SU-DHL-6 (cell line): ENCODE measurements around the gene TRIM27.
"Not testable (repeated sequence)": the region's sequence is repeated elsewhere in the genome, so short reads cannot be mapped to it uniquely, and the experiment has no call there.

Experiments
- H2AFZ ChIP-seq: fragments of 200-600 bp; sonication (generic); 2 replicates; pipeline ENCODE4 v1.6.1; 2014; ENCODE audit warnings: low read depth, mild to moderate bottlenecking, moderate library complexity, mixed read lengths, antibody characterized with exemption, low read length; ENCODE audit not compliant: severe bottlenecking
- H3F3A ChIP-seq: fragments of 200-600 bp; shearing (Covaris generic); 2 replicates; pipeline ENCODE4 v1.6.0; 2016; ENCODE audit warnings: antibody characterized with exemption, mild to moderate bottlenecking; ENCODE audit not compliant: insufficient read depth
- H3K27ac ChIP-seq: fragments of 200-600 bp; sonication (generic); 2 replicates; pipeline ENCODE4 v1.5.1; 2016; ENCODE audit warnings: low read depth, mild to moderate bottlenecking, low read length, moderate library complexity, mixed read lengths
- H3K27me3 ChIP-seq: fragments of 200-600 bp; sonication (generic), shearing (Covaris generic); 2 replicates; pipeline ENCODE4 v1.6.0; 2014; ENCODE audit warnings: mild to moderate bottlenecking, low read length
- H3K36me3 ChIP-seq: fragments of 200-600 bp; sonication (generic); 2 replicates; pipeline ENCODE4 v1.6.1; 2014; ENCODE audit warnings: mild to moderate bottlenecking, low read length, mixed read lengths
- H3K4me2 ChIP-seq: fragments of 300-600, 200-600 bp; shearing (Covaris generic), sonication (generic); 2 replicates; pipeline ENCODE4 v1.6.0; 2014; ENCODE audit warnings: low read length, low read depth, mild to moderate bottlenecking; ENCODE audit not compliant: poor library complexity, severe bottlenecking
- H3K4me3 ChIP-seq: fragments of 200-600 bp; sonication (generic); 2 replicates; pipeline ENCODE4 v1.5.1; 2014; ENCODE audit warnings: antibody characterized with exemption, low read length, mild to moderate bottlenecking, mixed read lengths; ENCODE audit not compliant: insufficient read depth, poor library complexity, severe bottlenecking
- H3K79me2 ChIP-seq: fragments of 200-600 bp; sonication (generic); 2 replicates; pipeline ENCODE4 v1.6.1; 2014; ENCODE audit warnings: mild to moderate bottlenecking, low read length, moderate library complexity; ENCODE audit not compliant: insufficient read depth
- H3K9ac ChIP-seq: fragments of 200-600 bp; sonication (generic); 2 replicates; pipeline ENCODE4 v1.7.0; 2014; ENCODE audit warnings: mild to moderate bottlenecking, low read length
- H3K9me2 ChIP-seq: fragments of 200-600 bp; sonication (generic); replicated peaks from 2 replicates; pipeline ENCODE4 v1.6.1; 2014; ENCODE audit warnings: low read length; ENCODE audit not compliant: insufficient read depth
- H3K9me3 ChIP-seq: fragments of 200-600 bp; sonication (generic); 2 replicates; pipeline ENCODE4 v1.6.1; 2014; ENCODE audit warnings: low read length, mixed read lengths; ENCODE audit not compliant: insufficient read depth
- H4K20me1 ChIP-seq: fragments of 200-600 bp; sonication (generic); 2 replicates; pipeline ENCODE4 v1.6.1; 2014; ENCODE audit warnings: low read depth, mild to moderate bottlenecking, antibody characterized with exemption, low read length, moderate library complexity, mixed read lengths
- EZH2phosphoT487 ChIP-seq: fragments of 200-600 bp; sonication (generic), shearing (Covaris generic); conservative IDR thresholded peaks from 2 replicates; pipeline ENCODE4 v1.6.1; 2018; ENCODE audit warnings: mild to moderate bottlenecking, antibody characterized with exemption, low read length, moderate library complexity, mixed read lengths
- TF ChIP-seq, protein P1 (sequence below): fragments of 200-600 bp; sonication (generic); IDR thresholded peaks from one replicate; pipeline ENCODE4 v1.5.1; 2017; ENCODE audit warnings: antibody characterized with exemption, mild to moderate bottlenecking, low read length, moderate library complexity; ENCODE audit not compliant: insufficient read depth, poor library complexity, severe bottlenecking

The TRIM27 gene

DNA sequence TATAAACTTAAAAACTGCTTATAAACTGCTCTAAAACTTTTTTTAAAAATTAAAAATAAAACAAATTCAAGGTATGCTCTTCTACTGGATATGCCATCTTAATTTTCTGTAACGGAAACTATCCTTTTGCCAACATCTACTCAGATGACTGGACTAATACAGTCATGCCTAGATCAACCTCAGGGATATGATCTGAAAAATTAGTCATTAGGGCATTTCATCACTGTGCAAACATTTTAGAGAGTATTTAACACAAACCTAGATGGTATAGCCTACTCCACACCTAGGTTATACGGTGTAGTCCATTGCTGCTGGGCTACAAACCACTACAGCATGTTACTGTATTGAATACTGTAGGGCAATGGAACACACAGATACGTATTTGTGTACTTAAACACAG lies 64.8 kb downstream of the TRIM27 start:
- H3K27ac ChIP-seq: no peak overlapping the region
- no peak overlapping the region for H2AFZ ChIP-seq
- H3F3A ChIP-seq: no peaks in the 10 kb centered on the region
- no peak overlapping the region for H3K4me2 ChIP-seq
- no peaks in the 10 kb centered on the region for H3K79me2 ChIP-seq
- H3K9me2 ChIP-seq: no peaks in the 10 kb centered on the region
- no peaks in the 10 kb centered on the region for H3K36me3 ChIP-seq
- H4K20me1 ChIP-seq: no peaks in the 10 kb centered on the region
- H3K27me3 ChIP-seq: no peaks in the 10 kb centered on the region
- TF ChIP-seq, protein P1, sequence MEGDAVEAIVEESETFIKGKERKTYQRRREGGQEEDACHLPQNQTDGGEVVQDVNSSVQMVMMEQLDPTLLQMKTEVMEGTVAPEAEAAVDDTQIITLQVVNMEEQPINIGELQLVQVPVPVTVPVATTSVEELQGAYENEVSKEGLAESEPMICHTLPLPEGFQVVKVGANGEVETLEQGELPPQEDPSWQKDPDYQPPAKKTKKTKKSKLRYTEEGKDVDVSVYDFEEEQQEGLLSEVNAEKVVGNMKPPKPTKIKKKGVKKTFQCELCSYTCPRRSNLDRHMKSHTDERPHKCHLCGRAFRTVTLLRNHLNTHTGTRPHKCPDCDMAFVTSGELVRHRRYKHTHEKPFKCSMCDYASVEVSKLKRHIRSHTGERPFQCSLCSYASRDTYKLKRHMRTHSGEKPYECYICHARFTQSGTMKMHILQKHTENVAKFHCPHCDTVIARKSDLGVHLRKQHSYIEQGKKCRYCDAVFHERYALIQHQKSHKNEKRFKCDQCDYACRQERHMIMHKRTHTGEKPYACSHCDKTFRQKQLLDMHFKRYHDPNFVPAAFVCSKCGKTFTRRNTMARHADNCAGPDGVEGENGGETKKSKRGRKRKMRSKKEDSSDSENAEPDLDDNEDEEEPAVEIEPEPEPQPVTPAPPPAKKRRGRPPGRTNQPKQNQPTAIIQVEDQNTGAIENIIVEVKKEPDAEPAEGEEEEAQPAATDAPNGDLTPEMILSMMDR: no peak
- H3K4me3 ChIP-seq: no peak overlapping the region
- no peak overlapping the region for H3K9ac ChIP-seq
- no peaks in the 10 kb centered on the region for H3K9me3 ChIP-seq

DNA sequence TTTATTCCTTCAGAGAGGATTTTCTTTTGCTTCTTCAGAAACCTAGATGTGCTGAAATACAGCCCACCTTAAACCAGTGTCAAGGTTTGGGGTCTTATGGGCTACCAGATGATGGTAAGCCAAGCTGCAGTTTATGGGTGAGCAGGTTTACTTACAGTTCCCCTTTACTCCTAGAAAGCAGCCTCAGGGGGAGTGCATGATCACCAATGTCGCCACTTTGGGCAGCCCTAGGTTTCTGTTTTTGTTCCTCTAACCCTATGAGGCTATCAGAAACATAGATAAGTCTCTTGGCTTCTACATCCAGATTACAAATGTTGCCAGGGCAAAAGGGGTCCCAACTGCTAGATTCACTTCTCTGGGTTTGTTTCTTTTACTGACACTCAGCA lies 67.2 kb downstream of the TRIM27 start:
- H3K9ac ChIP-seq: no peak overlapping the region
- no peaks in the 10 kb centered on the region for H3K27me3 ChIP-seq
- H3K4me2 ChIP-seq: no peak overlapping the region
- H3K27ac ChIP-seq: no peak overlapping the region
- H3K9me2 ChIP-seq: no peaks in the 10 kb centered on the region
- H3K36me3 ChIP-seq: no peaks in the 10 kb centered on the region
- H4K20me1 ChIP-seq: no peaks in the 10 kb centered on the region
- no peaks in the 10 kb centered on the region for H3K79me2 ChIP-seq
- H3F3A ChIP-seq: no peaks in the 10 kb centered on the region
- no peak overlapping the region for H3K4me3 ChIP-seq
- H2AFZ ChIP-seq: no peak overlapping the region
- TF ChIP-seq, protein P1: no peak
- no peak for TF ChIP-seq EZH2phosphoT487
- no peaks in the 10 kb centered on the region for H3K9me3 ChIP-seq

DNA sequence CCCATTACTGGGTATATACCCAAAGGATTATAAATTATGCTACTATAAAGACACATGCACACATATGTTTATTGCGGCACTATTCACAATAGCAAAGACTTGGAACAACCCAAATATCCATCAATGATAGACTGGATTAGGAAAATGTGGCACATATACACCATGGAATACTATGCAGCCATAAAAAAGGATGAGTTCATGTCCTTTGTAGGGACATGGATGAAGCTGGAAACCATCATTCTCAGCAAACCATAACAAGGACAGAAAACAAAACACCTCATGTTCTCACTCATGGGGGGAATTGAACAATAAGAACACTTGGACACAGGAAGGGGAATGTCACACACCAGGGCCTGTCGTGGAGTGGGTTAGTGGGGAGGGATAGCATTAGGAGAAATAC lies 69.4 kb downstream of the TRIM27 start:
- not testable (repeated sequence) for H2AFZ ChIP-seq, H4K20me1 ChIP-seq, H3K27me3 ChIP-seq, H3K9me3 ChIP-seq, H3K27ac ChIP-seq, H3K9me2 ChIP-seq, H3K9ac ChIP-seq, H3K36me3 ChIP-seq, H3K79me2 ChIP-seq, H3F3A ChIP-seq, H3K4me2 ChIP-seq, H3K4me3 ChIP-seq
